Astrocyte of the spinal cord (primary cell): ENCODE measurements around the gene FAM181B.

Source experiments
- DNase-seq: peaks from one replicate; pipeline ENCODE4 v3.0.0; 2011; ENCODE audit warnings: low read depth, low spot score
- H3K4me3 ChIP-seq: 2 replicates; pipeline ENCODE4 v1.5.1; 2011; ENCODE audit warnings: low read depth, mild to moderate bottlenecking, low read length, moderate library complexity
- in situ Hi-C: cut with HindIII; loops from 2 replicates; pipeline ENCODE4 v1.10.0; 2017; ENCODE audit warnings: low sequenced_read_pairs
- TF ChIP-seq, protein P1 (sequence below): IDR thresholded peaks from 2 replicates; pipeline ENCODE4 v1.5.1; 2012; ENCODE audit warnings: low read depth, mild to moderate bottlenecking, low read length, inconsistent platforms

Gene FAM181B

DNA sequence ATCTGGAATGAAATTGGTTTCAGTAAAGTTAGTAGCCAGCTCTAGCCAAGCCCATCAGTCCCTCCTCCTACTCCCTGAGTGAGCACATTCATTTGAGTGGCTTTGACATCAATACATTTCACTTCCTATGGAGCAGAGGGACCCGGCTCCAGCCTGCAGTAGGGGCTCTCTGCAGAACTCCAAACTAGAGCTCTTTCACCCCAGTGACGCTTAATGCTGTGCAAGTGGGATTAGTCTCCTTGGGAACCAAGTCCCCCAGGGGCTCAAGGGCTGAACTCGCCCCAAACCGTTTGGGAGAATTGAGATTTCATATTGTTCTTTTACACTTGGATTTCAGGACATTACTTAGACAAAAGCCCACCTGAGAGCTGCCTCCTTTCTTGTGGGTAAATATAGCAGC, 4.4 kb upstream of the FAM181B start:
- in situ Hi-C loops: no loop called here
- H3K4me3 ChIP-seq: no peak overlapping the region
- TF ChIP-seq, protein P1, sequence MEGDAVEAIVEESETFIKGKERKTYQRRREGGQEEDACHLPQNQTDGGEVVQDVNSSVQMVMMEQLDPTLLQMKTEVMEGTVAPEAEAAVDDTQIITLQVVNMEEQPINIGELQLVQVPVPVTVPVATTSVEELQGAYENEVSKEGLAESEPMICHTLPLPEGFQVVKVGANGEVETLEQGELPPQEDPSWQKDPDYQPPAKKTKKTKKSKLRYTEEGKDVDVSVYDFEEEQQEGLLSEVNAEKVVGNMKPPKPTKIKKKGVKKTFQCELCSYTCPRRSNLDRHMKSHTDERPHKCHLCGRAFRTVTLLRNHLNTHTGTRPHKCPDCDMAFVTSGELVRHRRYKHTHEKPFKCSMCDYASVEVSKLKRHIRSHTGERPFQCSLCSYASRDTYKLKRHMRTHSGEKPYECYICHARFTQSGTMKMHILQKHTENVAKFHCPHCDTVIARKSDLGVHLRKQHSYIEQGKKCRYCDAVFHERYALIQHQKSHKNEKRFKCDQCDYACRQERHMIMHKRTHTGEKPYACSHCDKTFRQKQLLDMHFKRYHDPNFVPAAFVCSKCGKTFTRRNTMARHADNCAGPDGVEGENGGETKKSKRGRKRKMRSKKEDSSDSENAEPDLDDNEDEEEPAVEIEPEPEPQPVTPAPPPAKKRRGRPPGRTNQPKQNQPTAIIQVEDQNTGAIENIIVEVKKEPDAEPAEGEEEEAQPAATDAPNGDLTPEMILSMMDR: no peak
- no peak for DNase-seq

DNA sequence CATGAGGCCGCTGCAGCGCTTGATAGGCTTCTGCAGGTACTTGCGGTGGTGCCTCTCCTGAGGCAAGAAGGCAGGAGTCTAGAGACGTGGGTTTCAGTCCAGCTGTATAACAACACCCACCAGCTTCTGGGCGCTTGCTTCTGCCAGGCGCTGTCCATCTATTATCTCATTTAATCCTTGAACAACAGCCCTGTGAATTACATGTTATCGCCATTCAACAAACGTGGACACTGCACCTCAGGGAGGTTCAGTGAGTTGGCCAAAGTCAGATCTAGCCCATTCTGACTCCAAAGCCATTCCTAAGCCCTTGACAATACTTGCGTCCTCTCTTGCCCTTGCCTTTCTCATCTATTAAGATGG, 436 bp upstream of the FAM181B start:
- H3K4me3 ChIP-seq: no peak overlapping the region
- in situ Hi-C loops: no loop called here
- TF ChIP-seq, protein P1: no peak
- no peak for DNase-seq

DNA sequence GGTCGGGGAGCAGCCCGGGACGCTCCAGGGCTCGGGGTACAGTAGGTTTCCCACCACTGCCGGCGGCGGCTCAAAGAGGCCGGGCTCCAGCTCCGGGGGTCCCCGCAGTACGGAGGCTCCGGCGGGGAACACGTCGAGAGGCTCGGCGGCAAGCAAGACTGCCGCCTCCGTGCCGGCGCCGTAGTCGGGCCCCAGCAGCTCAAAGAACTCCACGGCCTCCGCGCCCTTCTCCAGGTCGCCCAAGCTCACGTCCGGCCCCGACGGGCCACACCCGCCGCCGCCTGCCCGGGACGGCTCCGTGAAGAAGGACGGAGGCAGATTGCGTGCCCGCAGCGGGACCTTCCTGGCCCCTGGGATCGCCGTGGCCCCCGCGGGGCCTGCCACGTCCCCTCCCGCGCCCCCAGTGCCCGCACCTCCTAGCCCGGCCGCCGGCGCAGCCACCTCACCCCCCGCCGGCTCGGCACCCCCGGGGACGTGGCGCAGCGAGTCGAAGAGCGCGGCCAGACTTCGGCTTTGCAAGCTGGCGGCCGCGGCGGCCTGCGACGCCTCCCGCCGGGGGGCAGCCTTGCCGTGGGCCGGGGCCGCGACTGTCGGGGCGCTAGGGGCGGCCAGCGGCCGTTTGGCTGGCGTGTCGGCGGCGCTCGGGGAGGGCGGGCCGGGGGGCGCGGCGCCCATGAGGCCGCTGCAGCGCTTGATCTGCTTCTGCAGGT, 775 bp downstream of the FAM181B start:
- in situ Hi-C loops: no loop called here
- H3K4me3 ChIP-seq: peak overlapping the region; percentile 33
- TF ChIP-seq, protein P1: no peak
- no peak for DNase-seq

DNA sequence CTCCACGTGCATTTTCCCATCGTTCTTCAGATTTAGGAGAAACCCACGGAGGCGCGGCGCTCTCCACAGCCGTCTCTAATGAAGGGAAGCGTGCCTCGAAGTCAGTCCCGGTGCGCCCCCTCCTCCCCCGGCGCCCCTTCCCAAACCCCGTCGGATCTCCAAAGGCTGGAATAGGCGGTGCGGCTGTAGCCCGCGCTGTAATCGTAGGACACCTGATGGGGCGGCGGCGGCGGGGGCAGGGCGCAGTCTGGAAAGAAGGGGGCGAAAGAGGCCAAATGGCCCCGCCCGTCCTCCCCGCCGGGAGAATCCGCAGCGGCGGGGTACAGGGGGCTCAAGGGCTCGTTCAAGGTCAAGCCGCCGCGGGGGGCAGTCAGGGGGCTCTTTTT, 1.3 kb downstream of the FAM181B start:
- in situ Hi-C loops: no loop called here
- H3K4me3 ChIP-seq: no peak overlapping the region
- TF ChIP-seq, protein P1: no peak
- no peak for DNase-seq

DNA sequence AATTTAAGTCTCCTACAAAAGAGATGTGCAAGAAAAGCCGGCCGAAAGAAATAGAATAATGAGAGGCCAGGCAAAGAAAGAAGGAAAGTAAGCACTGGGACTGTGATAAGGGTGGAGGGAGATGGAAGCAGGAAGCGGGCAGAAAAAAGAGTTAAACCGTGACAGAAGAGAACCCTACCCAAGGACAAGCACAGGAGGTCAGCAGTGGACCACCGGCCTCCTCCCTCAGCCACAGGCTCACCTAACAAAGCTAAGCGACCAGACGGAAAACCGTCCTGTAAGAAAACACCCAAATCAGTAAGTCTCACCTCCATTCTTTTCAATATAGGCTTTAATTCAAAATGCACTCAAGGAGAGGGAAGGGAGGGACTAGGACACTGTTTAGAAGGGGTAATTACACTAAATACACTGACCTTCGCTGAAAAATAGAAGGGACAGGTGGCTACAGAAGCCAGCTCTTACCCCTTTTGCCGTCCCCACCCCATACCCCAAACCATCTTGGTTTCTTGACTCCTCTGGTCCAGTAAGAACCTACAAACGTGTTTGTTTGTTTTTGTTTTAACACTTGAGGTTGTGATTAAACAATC, 1.9 kb downstream of the FAM181B start:
- no peak overlapping the region for H3K4me3 ChIP-seq
- TF ChIP-seq, protein P1: no peak
- in situ Hi-C loops: no loop called here
- DNase-seq: no peak

DNA sequence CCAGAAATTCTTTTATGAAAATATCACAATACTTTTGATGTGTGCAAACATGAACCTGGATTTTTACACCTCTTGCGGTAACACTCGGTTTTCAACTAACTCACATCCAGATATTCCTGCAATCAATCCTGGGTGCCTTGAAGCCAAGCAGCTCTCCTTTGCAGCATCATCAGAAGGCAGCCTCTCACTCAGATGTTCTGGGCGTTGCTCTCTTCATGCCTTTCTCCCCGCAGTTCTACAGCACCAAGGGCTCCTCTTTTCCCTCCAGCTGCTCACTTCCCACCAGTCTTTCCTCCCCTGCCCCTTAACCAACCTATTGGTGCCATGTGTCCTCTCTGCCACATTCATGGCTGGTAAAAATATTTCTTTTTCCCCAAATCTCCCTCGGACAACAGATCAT, 2.9 kb downstream of the FAM181B start:
- DNase-seq: no peak
- in situ Hi-C loops: no loop called here
- TF ChIP-seq, protein P1: no peak
- H3K4me3 ChIP-seq: no peak overlapping the region
